HL-60 (cell line): ENCODE data around the gene GRK7.

Experiments used
- GABPA ChIP-seq: IDR thresholded peaks from 2 replicates; pipeline ENCODE4 v1.6.1; 2012; ENCODE audit warnings: low read depth
- POLR2AphosphoS5 ChIP-seq: IDR thresholded peaks from 2 replicates; pipeline ENCODE4 v1.6.1; 2012; ENCODE audit warnings: low read depth
- REST ChIP-seq: IDR thresholded peaks from 2 replicates; pipeline ENCODE4 v1.6.1; 2012; ENCODE audit warnings: low read depth; ENCODE audit not compliant: insufficient replicate concordance
- TF ChIP-seq, protein P1 (sequence below): IDR thresholded peaks from one replicate; pipeline ENCODE4 v1.5.1; 2011; ENCODE audit warnings: low read length, control low read depth, inconsistent platforms; ENCODE audit not compliant: insufficient read depth

DNA sequence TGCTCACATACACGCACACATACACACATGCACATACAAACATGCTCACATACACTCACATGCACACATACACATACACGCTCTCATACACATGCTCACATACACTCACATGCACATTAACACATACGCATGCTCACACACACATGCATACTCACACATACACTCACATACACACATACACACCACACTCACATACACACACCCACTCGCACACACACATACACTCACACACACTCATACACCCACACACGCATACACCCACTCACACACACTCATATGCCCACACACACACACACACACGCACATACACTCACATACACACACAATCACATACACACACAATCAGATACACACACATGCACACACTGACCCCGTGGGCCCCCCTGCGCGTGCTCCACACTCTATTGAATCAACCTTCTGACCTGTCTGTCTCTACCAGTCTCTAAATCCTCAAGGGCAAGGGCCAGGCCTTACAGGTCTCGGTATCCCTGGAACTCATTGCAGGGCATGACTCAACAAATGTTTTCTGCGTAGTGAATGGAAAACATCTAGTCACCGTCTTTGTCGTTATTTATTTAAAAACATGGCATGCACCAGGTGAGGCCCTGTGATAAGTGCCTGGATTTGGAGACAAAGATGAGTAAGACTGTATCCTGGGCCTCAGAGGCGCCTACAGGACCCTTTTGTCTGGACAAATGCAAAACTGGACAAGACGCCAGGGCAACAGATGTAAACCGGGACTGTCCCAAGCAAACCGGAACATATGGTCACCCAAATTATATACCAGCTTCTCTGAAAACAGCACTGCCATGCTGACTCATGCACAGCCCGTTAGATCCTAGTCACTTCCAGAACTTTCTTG lies 41.8 kb downstream of the GRK7 start:
- TF ChIP-seq, protein P1, sequence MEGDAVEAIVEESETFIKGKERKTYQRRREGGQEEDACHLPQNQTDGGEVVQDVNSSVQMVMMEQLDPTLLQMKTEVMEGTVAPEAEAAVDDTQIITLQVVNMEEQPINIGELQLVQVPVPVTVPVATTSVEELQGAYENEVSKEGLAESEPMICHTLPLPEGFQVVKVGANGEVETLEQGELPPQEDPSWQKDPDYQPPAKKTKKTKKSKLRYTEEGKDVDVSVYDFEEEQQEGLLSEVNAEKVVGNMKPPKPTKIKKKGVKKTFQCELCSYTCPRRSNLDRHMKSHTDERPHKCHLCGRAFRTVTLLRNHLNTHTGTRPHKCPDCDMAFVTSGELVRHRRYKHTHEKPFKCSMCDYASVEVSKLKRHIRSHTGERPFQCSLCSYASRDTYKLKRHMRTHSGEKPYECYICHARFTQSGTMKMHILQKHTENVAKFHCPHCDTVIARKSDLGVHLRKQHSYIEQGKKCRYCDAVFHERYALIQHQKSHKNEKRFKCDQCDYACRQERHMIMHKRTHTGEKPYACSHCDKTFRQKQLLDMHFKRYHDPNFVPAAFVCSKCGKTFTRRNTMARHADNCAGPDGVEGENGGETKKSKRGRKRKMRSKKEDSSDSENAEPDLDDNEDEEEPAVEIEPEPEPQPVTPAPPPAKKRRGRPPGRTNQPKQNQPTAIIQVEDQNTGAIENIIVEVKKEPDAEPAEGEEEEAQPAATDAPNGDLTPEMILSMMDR, result no peak
- TF ChIP-seq POLR2AphosphoS5 (no peak), REST (no peak), GABPA (no peak)
